HEK293 (cell line): ENCODE results near the gene BRD3OS.

Experiments
- ATF2 ChIP-seq: fragments of 450-650 bp; formaldehyde crosslinking; IDR thresholded peaks from 2 replicates; pipeline ENCODE4 v1.5.1; 2016; ENCODE audit warnings: missing biosample characterization, missing genetic modification characterization, low read depth
- GLIS1 ChIP-seq: fragments of 450-650 bp; formaldehyde crosslinking; IDR thresholded peaks from 2 replicates; pipeline ENCODE4 v1.5.1; 2016; ENCODE audit warnings: missing biosample characterization, missing genetic modification characterization
- GLIS2 ChIP-seq: fragments of 450-650 bp; formaldehyde crosslinking; IDR thresholded peaks from 2 replicates; pipeline ENCODE4 v1.5.1; 2016; ENCODE audit warnings: missing biosample characterization, missing genetic modification characterization
- HOXC10 ChIP-seq: sonication (generic); formaldehyde crosslinking; IDR thresholded peaks from 2 replicates; pipeline ENCODE4 v1.8.1; 2023; ENCODE audit warnings: mild to moderate bottlenecking, missing genetic modification reagents
- MZF1 ChIP-seq: fragments of 450-650 bp; formaldehyde crosslinking; IDR thresholded peaks from 2 replicates; pipeline ENCODE4 v1.5.1; 2017; ENCODE audit warnings: missing biosample characterization, missing genetic modification characterization, borderline replicate concordance
- PRDM1 ChIP-seq: fragments of 450-650 bp; formaldehyde crosslinking; IDR thresholded peaks from 2 replicates; pipeline ENCODE4; 2016; ENCODE audit warnings: missing biosample characterization, missing genetic modification characterization
- SCRT2 ChIP-seq: fragments of 450-650 bp; formaldehyde crosslinking; IDR thresholded peaks from 2 replicates; pipeline ENCODE4 v1.5.1; 2016; ENCODE audit warnings: missing biosample characterization, missing genetic modification characterization
- ZBTB26 ChIP-seq: fragments of 450-650 bp; formaldehyde crosslinking; optimal IDR thresholded peaks from 2 replicates; pipeline ENCODE3; 2016; ENCODE audit warnings: missing biosample characterization, mild to moderate bottlenecking, missing genetic modification characterization
- ZFP69B ChIP-seq: fragments of 450-650 bp; formaldehyde crosslinking; IDR thresholded peaks from 2 replicates; pipeline ENCODE4 v1.5.1; 2016; ENCODE audit warnings: missing biosample characterization, missing genetic modification characterization
- ZNF26 ChIP-seq: fragments of 450-650 bp; formaldehyde crosslinking; IDR thresholded peaks from 2 replicates; pipeline ENCODE4 v1.5.1; 2016; ENCODE audit warnings: missing biosample characterization, missing genetic modification characterization
- ZNF404 ChIP-seq: fragments of 450-650 bp; formaldehyde crosslinking; IDR thresholded peaks from 2 replicates; pipeline ENCODE4 v1.5.1; 2017; ENCODE audit warnings: missing biosample characterization, missing genetic modification characterization
- ZNF416 ChIP-seq: fragments of 450-650 bp; formaldehyde crosslinking; IDR thresholded peaks from 2 replicates; pipeline ENCODE4 v1.5.1; 2016; ENCODE audit warnings: missing biosample characterization, missing genetic modification characterization
- ZNF433 ChIP-seq: fragments of 450-650 bp; formaldehyde crosslinking; IDR thresholded peaks from 2 replicates; pipeline ENCODE4 v1.5.1; 2016; ENCODE audit warnings: missing biosample characterization, missing genetic modification characterization, low read depth
- ZNF48 ChIP-seq: fragments of 450-650 bp; formaldehyde crosslinking; IDR thresholded peaks from 2 replicates; pipeline ENCODE4 v1.5.1; 2016; ENCODE audit warnings: missing biosample characterization, missing genetic modification characterization
- ZNF501 ChIP-seq: fragments of 450-650 bp; formaldehyde crosslinking; IDR thresholded peaks from 2 replicates; pipeline ENCODE4 v1.5.1; 2016; ENCODE audit warnings: missing biosample characterization, missing genetic modification characterization
- ZNF513 ChIP-seq: fragments of 450-650 bp; IDR thresholded peaks from 2 replicates; pipeline ENCODE4 v1.5.1; 2018; ENCODE audit warnings: missing biosample characterization, missing genetic modification characterization
- ZNF514 ChIP-seq: fragments of 450-650 bp; formaldehyde crosslinking; IDR thresholded peaks from 2 replicates; pipeline ENCODE4 v1.5.1; 2016; ENCODE audit warnings: missing biosample characterization, missing genetic modification characterization
- ZNF585B ChIP-seq: fragments of 450-650 bp; formaldehyde crosslinking; IDR thresholded peaks from 2 replicates; pipeline ENCODE4 v1.5.1; 2016; ENCODE audit warnings: missing biosample characterization, missing genetic modification characterization
- ZNF623 ChIP-seq: fragments of 450-650 bp; formaldehyde crosslinking; IDR thresholded peaks from 2 replicates; pipeline ENCODE4 v1.5.1; 2016; ENCODE audit warnings: missing biosample characterization, missing genetic modification characterization
- ZNF692 ChIP-seq: fragments of 450-650 bp; formaldehyde crosslinking; IDR thresholded peaks from 2 replicates; pipeline ENCODE4 v1.5.1; 2016; ENCODE audit warnings: missing biosample characterization, missing genetic modification characterization
- TF ChIP-seq, protein P1 (sequence below): fragments of 450-650 bp; formaldehyde crosslinking; IDR thresholded peaks from 2 replicates; pipeline ENCODE4 v1.5.1; 2016; ENCODE audit warnings: missing biosample characterization, missing genetic modification characterization
- TF ChIP-seq, protein P2 (sequence below): fragments of 450-650 bp; formaldehyde crosslinking; IDR thresholded peaks from 2 replicates; pipeline ENCODE4 v1.5.1; 2016; ENCODE audit warnings: missing biosample characterization, missing genetic modification characterization

The BRD3OS gene

DNA sequence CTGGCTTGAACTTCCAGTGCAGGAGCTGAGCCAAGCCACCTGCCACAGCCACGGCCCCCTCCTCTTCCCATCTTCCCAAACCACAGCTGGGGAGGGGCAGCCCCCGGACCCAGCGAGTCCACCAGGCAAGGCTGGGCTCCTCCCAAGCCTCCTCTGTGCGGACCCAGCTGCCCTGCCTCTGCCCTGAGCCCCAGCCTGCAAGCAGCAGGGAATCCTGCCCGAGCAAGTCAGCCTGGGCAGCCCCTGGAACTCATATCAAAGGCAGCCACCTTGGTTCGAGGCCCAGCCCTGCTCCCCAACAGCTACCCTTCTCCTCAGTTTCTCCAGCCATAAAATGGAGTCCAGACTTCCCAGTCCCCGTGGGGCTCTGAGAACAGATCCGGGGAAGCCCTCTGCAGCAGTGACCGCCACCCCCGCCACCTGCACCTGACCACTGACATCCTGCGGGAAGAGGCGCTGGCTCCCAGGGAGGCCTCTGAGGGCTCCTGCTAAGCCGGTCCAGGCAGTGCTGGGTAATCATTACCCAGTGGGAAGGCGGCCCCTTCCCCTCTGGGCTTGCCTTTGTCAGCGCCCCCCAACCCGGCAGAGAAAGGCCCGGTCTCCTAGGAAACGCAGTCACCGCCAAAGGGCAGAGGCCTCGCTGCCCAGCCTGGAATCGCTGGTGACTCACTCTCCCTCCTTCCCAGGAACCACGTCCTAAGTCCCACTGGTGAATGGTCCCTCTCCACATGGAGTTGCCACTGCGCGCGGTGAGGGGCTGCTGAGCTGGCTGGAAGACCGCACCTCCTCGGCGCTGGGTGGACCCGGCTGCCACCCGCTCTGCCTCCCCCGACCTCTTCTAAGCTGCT lies 34.7 kb upstream of the BRD3OS start (continued):
- TF ChIP-seq ZNF433 (tag by site-specific recombination) (no peak), GLIS2 (tag by site-specific recombination) (peak; percentile 22), ZFP69B (tag by site-specific recombination) (0 out of 2 replicates have a peak, but pooled peaks have one; percentile 20), MZF1 (tag by site-specific recombination) (no peak), ZNF692 (tag by site-specific recombination) (peak; percentile 59; the same call in 1 of the 2 replicates), PRDM1 (tag by site-specific recombination) (no peak), ZNF623 (tag by site-specific recombination) (no peak), ZNF404 (no peak), SCRT2 (tag by site-specific recombination) (no peak), ZNF48 (tag by site-specific recombination) (no peak), ZNF501 (tag by site-specific recombination) (no peak), ZNF513 (tag by site-specific recombination) (no peak), ZNF26 (tag by site-specific recombination) (no peak), ZNF585B (tag by site-specific recombination) (no peak), ZNF416 (no peak), ZBTB26 (no peak), HOXC10 (CRISPR knock-in tag) (no peak), GLIS1 (tag by site-specific recombination) (peak; percentile 74), ATF2 (tag by site-specific recombination) (no peak), ZNF514 (tag by site-specific recombination) (no peak)
- TF ChIP-seq, protein P1, sequence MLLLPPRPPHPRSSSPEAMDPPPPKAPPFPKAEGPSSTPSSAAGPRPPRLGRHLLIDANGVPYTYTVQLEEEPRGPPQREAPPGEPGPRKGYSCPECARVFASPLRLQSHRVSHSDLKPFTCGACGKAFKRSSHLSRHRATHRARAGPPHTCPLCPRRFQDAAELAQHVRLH (tag by site-specific recombination), result no peak
- TF ChIP-seq, protein P2, sequence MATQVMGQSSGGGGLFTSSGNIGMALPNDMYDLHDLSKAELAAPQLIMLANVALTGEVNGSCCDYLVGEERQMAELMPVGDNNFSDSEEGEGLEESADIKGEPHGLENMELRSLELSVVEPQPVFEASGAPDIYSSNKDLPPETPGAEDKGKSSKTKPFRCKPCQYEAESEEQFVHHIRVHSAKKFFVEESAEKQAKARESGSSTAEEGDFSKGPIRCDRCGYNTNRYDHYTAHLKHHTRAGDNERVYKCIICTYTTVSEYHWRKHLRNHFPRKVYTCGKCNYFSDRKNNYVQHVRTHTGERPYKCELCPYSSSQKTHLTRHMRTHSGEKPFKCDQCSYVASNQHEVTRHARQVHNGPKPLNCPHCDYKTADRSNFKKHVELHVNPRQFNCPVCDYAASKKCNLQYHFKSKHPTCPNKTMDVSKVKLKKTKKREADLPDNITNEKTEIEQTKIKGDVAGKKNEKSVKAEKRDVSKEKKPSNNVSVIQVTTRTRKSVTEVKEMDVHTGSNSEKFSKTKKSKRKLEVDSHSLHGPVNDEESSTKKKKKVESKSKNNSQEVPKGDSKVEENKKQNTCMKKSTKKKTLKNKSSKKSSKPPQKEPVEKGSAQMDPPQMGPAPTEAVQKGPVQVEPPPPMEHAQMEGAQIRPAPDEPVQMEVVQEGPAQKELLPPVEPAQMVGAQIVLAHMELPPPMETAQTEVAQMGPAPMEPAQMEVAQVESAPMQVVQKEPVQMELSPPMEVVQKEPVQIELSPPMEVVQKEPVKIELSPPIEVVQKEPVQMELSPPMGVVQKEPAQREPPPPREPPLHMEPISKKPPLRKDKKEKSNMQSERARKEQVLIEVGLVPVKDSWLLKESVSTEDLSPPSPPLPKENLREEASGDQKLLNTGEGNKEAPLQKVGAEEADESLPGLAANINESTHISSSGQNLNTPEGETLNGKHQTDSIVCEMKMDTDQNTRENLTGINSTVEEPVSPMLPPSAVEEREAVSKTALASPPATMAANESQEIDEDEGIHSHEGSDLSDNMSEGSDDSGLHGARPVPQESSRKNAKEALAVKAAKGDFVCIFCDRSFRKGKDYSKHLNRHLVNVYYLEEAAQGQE (tag by site-specific recombination), result no peak
